ENCODE data around the gene AKAP13. TPM values are rescaled to one million over a fixed set of nuclear protein-coding genes. Genes with fewer than 3 reads are reported as not detected.

Gene AKAP13
- total RNA-seq, 3 donors from 2014 or later: 198 to 331 (median 259) TPM

- H3K4me1 ChIP-seq: no peaks in the 10 kb centered on the region
- no peaks in the 10 kb centered on the region for H3K9me3 ChIP-seq
- DNase-seq (ENCODE audit: low spot score in 2 of 2): no peak
- no peak for TF ChIP-seq POLR2A (IDR thresholded peaks at IDR 0.05)
- no peak for TF ChIP-seq POLR2AphosphoS5 (IDR thresholded peaks at IDR 0.05)
- TF ChIP-seq, protein P1, sequence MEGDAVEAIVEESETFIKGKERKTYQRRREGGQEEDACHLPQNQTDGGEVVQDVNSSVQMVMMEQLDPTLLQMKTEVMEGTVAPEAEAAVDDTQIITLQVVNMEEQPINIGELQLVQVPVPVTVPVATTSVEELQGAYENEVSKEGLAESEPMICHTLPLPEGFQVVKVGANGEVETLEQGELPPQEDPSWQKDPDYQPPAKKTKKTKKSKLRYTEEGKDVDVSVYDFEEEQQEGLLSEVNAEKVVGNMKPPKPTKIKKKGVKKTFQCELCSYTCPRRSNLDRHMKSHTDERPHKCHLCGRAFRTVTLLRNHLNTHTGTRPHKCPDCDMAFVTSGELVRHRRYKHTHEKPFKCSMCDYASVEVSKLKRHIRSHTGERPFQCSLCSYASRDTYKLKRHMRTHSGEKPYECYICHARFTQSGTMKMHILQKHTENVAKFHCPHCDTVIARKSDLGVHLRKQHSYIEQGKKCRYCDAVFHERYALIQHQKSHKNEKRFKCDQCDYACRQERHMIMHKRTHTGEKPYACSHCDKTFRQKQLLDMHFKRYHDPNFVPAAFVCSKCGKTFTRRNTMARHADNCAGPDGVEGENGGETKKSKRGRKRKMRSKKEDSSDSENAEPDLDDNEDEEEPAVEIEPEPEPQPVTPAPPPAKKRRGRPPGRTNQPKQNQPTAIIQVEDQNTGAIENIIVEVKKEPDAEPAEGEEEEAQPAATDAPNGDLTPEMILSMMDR (IDR thresholded peaks at IDR 0.05): no peak
- H3K27me3 ChIP-seq: no peaks in the 10 kb centered on the region
- H3K36me3 ChIP-seq: no peaks in the 10 kb centered on the region
- intact Hi-C loops (cut with DNase I; ENCODE audit: low total_unique reads): no loop called here
- no peak overlapping the region for H3K4me3 ChIP-seq
- no peak overlapping the region for H3K27ac ChIP-seq
Observed at GRCh38 chr15:85351965-85352364, 28.4 kb upstream of the AKAP13 start.

GRCh38 chr15:85353516-85353915, 26.9 kb upstream of the AKAP13 start:
- no peaks in the 10 kb centered on the region for H3K36me3 ChIP-seq
- no peak overlapping the region for H3K27ac ChIP-seq
- H3K9me3 ChIP-seq: no peaks in the 10 kb centered on the region
- TF ChIP-seq, protein P1 (IDR thresholded peaks at IDR 0.05): no peak
- TF ChIP-seq POLR2AphosphoS5 (IDR thresholded peaks at IDR 0.05) (no peak), POLR2A (IDR thresholded peaks at IDR 0.05) (no peak)
- H3K27me3 ChIP-seq: no peaks in the 10 kb centered on the region
- H3K4me3 ChIP-seq: no peak overlapping the region
- H3K4me1 ChIP-seq: no peaks in the 10 kb centered on the region
- intact Hi-C loops (cut with DNase I; ENCODE audit: low total_unique reads): no loop called here
- DNase-seq (ENCODE audit: low spot score in 2 of 2): no peak

DNA sequence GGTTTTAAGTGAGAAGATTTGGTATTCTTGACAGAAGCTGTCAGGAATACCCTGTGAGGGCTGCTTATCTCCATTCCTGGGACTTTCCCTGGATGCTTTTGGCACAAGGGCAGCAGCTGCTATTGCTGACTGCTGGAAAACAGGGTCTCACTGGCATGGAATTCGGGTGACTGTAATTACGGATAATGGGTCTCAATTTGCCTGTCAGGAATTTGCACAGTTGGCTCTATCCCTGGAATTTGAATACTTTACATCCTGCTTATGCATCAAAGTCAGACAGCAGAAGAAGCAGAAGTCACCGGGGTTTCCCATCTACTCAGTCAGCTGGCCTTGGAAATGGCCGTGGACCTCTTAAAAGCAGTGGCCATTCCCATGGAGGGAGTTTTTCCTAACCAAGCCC, 25.9 kb upstream of the AKAP13 start:
- no peak for DNase-seq (ENCODE audit: low spot score in 2 of 2)
- H3K4me1 ChIP-seq: no peaks in the 10 kb centered on the region
- TF ChIP-seq, protein P1 (IDR thresholded peaks at IDR 0.05): no peak
- TF ChIP-seq POLR2A (IDR thresholded peaks at IDR 0.05): no peak
- TF ChIP-seq POLR2AphosphoS5 (IDR thresholded peaks at IDR 0.05): no peak
- no peak overlapping the region for H3K4me3 ChIP-seq
- intact Hi-C loops (cut with DNase I; ENCODE audit: low total_unique reads): no loop called here
- no peaks in the 10 kb centered on the region for H3K9me3 ChIP-seq
- H3K36me3 ChIP-seq: no peaks in the 10 kb centered on the region
- H3K27ac ChIP-seq: no peak overlapping the region
- no peaks in the 10 kb centered on the region for H3K27me3 ChIP-seq

GRCh38 chr15:85354948-85355347, 25.5 kb upstream of the AKAP13 start:
- no peak overlapping the region for H3K4me3 ChIP-seq
- H3K27ac ChIP-seq: no peak overlapping the region
- no peak for DNase-seq (ENCODE audit: low spot score in 2 of 2)
- no peaks in the 10 kb centered on the region for H3K27me3 ChIP-seq
- H3K9me3 ChIP-seq: no peaks in the 10 kb centered on the region
- H3K4me1 ChIP-seq: no peaks in the 10 kb centered on the region
- intact Hi-C loops (cut with DNase I; ENCODE audit: low total_unique reads): no loop called here
- no peaks in the 10 kb centered on the region for H3K36me3 ChIP-seq
- no peak for TF ChIP-seq POLR2AphosphoS5 (IDR thresholded peaks at IDR 0.05)
- TF ChIP-seq, protein P1 (IDR thresholded peaks at IDR 0.05): no peak
- TF ChIP-seq POLR2A (IDR thresholded peaks at IDR 0.05): no peak

GRCh38 chr15:85356276-85356675, 24.1 kb upstream of the AKAP13 start:
- intact Hi-C loops (cut with DNase I; ENCODE audit: low total_unique reads): no loop called here
- no peaks in the 10 kb centered on the region for H3K9me3 ChIP-seq
- DNase-seq (ENCODE audit: low spot score in 2 of 2): no peak
- H3K4me1 ChIP-seq: no peaks in the 10 kb centered on the region
- TF ChIP-seq, protein P1 (IDR thresholded peaks at IDR 0.05): no peak
- TF ChIP-seq POLR2A (IDR thresholded peaks at IDR 0.05): no peak
- TF ChIP-seq POLR2AphosphoS5 (IDR thresholded peaks at IDR 0.05): no peak
- H3K36me3 ChIP-seq: no peaks in the 10 kb centered on the region
- H3K4me3 ChIP-seq: no peak overlapping the region
- no peak overlapping the region for H3K27ac ChIP-seq
- no peaks in the 10 kb centered on the region for H3K27me3 ChIP-seq

All from breast epithelium (tissue), 4 donors.